PFSK-1 (cell line): ENCODE data around the gene MIS18BP1.

Source experiments
- FOXP2 ChIP-seq: optimal IDR thresholded peaks from 2 replicates; pipeline ENCODE3; 2011; ENCODE audit warnings: borderline replicate concordance, control low read depth, inconsistent platforms; ENCODE audit not compliant: insufficient read depth; ENCODE audit errors: extremely low read length, extremely low read depth
- POLR2AphosphoS5 ChIP-seq: IDR thresholded peaks from 2 replicates; pipeline ENCODE4 v1.6.1; 2012; ENCODE audit warnings: low read depth, mild to moderate bottlenecking, control low read depth, low read length, moderate library complexity
- REST ChIP-seq, 2 experiments: IDR thresholded peaks; 2 replicates each; pipeline versions ENCODE4 v1.6.1 to v1.8.0; 2011 to 2012; ENCODE audit warnings: low read depth in 2 of 2, low read length in 2 of 2, control low read depth in 1 of 2, inconsistent platforms in 1 of 2, mild to moderate bottlenecking in 1 of 2, moderate library complexity in 1 of 2; ENCODE audit not compliant: insufficient read depth in 1 of 2
- SIN3A ChIP-seq: IDR thresholded peaks from 2 replicates; pipeline ENCODE4 v1.6.1; 2012; ENCODE audit warnings: mild to moderate bottlenecking, low read length, moderate library complexity, borderline replicate concordance; ENCODE audit not compliant: insufficient read depth
- TAF1 ChIP-seq: IDR thresholded peaks from 2 replicates; pipeline ENCODE4 v1.6.1; 2012; ENCODE audit warnings: low read length, control low read depth, borderline replicate concordance; ENCODE audit not compliant: insufficient read depth

The MIS18BP1 gene

GRCh38 chr14:45261209-45261608 is 8.2 kb upstream of the MIS18BP1 start:
- no peak for TF ChIP-seq SIN3A
- TF ChIP-seq POLR2AphosphoS5 = no peak
- no peak for TF ChIP-seq REST (IDR thresholded peaks at IDR 0.05; ENCODE audit: insufficient read depth in 1 of 2, low read depth in 2 of 2, low read length in 2 of 2)
- TF ChIP-seq FOXP2 = no peak
- no peak for TF ChIP-seq TAF1

DNA sequence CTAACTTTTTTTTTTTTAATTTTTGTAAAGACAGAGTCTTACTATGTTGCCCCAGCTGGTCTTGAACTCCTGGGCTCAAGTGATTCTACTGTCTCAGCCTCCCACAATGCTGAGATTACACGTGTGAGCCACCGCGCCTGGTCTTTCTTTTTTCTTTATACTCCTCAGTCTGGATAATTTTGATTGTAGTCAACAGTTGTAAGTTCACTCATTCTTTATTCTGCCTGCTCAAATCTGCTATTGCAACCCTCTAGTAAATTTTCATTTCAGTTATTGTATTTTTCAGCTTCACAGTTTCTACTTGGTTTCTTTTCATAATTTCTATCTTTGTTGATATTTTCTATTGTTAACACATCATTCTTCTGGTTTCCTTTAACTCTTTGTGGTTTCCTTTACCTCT is 5.8 kb upstream of the MIS18BP1 start:
- TF ChIP-seq SIN3A = no peak
- TF ChIP-seq TAF1 = no peak
- TF ChIP-seq POLR2AphosphoS5 = no peak
- no peak for TF ChIP-seq REST (IDR thresholded peaks at IDR 0.05; ENCODE audit: insufficient read depth in 1 of 2, low read depth in 2 of 2, low read length in 2 of 2)
- no peak for TF ChIP-seq FOXP2

GRCh38 chr14:45258073-45258472 is 5.1 kb upstream of the MIS18BP1 start:
- TF ChIP-seq SIN3A (no peak), REST (IDR thresholded peaks at IDR 0.05; ENCODE audit: insufficient read depth in 1 of 2, low read depth in 2 of 2, low read length in 2 of 2) (no peak), POLR2AphosphoS5 (no peak), TAF1 (no peak)

GRCh38 chr14:45254771-45255170 is 1.8 kb upstream of the MIS18BP1 start:
- no peak for TF ChIP-seq POLR2AphosphoS5
- no peak for TF ChIP-seq SIN3A
- TF ChIP-seq REST (IDR thresholded peaks at IDR 0.05; ENCODE audit: insufficient read depth in 1 of 2, low read depth in 2 of 2, low read length in 2 of 2) = no peak
- no peak for TF ChIP-seq FOXP2
- TF ChIP-seq TAF1 = no peak

- TF ChIP-seq SIN3A (no peak), POLR2AphosphoS5 (no peak), TAF1 (no peak), FOXP2 (no peak), REST (IDR thresholded peaks at IDR 0.05; ENCODE audit: insufficient read depth in 1 of 2, low read depth in 2 of 2, low read length in 2 of 2) (no peak)
Measured at GRCh38 chr14:45253754-45254310, 830 bp upstream of the MIS18BP1 start.
